ENCODE measurements around the gene SYNDIG1L. TPM values are rescaled to one million over a fixed set of nuclear protein-coding genes. Genes with fewer than 3 reads are reported as not detected.

The SYNDIG1L gene
- total and polyA plus RNA-seq, 2 donors from 2014 or later, result 0.13 to 0.47 TPM

DNA sequence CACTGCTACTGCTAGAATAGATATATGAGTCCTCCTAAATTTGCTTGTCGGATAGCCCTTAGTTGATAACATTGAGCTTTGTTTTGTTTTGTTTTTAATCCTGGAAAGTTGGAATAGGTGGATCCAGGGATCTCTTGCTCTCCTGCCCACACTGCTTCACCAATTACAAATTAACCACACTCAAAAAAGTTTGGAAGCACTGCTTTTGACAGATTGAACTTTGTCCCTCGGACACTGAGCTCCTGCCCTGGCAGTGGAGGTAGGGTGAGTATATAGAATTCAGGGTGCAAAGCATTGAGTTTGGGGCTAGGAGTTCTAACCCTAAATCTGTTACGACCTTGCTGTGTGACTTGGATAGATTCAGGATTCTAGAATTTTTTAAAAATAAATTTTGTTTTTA is 15.1 kb upstream of the SYNDIG1L start:
- TF ChIP-seq, protein P1, sequence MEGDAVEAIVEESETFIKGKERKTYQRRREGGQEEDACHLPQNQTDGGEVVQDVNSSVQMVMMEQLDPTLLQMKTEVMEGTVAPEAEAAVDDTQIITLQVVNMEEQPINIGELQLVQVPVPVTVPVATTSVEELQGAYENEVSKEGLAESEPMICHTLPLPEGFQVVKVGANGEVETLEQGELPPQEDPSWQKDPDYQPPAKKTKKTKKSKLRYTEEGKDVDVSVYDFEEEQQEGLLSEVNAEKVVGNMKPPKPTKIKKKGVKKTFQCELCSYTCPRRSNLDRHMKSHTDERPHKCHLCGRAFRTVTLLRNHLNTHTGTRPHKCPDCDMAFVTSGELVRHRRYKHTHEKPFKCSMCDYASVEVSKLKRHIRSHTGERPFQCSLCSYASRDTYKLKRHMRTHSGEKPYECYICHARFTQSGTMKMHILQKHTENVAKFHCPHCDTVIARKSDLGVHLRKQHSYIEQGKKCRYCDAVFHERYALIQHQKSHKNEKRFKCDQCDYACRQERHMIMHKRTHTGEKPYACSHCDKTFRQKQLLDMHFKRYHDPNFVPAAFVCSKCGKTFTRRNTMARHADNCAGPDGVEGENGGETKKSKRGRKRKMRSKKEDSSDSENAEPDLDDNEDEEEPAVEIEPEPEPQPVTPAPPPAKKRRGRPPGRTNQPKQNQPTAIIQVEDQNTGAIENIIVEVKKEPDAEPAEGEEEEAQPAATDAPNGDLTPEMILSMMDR (IDR thresholded peaks at IDR 0.05; ENCODE audit: borderline replicate concordance, extremely low read depth, insufficient read depth), result no peak
- Histone ChIP-seq H3K9me3 (ENCODE audit: control insufficient read depth in 2 of 3, insufficient read depth in 1 of 3, low read length in 3 of 3) (no peaks in the 10 kb centered on the region), H3K27ac (ENCODE audit: low read depth in 2 of 2, low read length in 2 of 2) (no peak overlapping the region), H3K4me3 (ENCODE audit: low read length in 3 of 3) (peak overlapping the region in 1 of 3 donors; percentile 5), H3K9ac (ENCODE audit: low read length in 3 of 3) (no peak overlapping the region), H3K27me3 (ENCODE audit: control insufficient read depth, insufficient read depth, low read length) (no peaks in the 10 kb centered on the region), H3K4me1 (ENCODE audit: control insufficient read depth in 2 of 3, insufficient read depth in 2 of 3, low read depth in 1 of 3, low read length in 3 of 3) (peaks cover 0 to 3% (median 0%) of the 10 kb centered on the region in 3 donors), H3K36me3 (ENCODE audit: control insufficient read depth in 2 of 3, insufficient read depth in 3 of 3, low read length in 3 of 3) (no peaks in the 10 kb centered on the region)
- FAIRE-seq (no peak), DNase-seq (no peak)
- intact Hi-C loops (cut with DNase I), result no loop called here

DNA sequence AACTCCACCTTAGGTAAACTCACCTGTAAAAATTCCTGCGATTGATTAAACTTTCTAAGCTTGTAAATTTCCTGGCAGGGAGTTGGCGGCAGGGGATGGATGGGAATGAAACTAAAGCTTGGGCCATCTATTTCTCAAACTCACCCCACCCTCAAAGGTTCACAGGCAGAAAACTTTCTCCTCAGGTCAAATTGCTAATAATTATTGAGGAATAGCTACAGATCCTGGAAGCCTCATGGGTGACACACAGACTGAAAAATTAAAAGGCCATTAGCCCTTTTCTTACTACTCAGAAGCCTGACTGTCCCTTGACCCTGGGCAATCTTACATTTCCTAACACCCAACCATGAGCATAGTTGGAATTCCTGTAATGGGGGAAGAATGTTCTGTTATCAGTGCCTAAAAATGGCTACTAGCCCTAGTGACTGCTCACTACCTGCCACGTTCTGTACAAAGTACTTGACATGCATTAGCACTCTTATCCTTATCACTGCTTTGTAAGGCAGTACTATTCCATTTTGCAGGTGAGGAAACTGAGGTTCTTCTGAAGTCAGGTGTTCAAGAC is 12.4 kb upstream of the SYNDIG1L start:
- H3K9me3 ChIP-seq (ENCODE audit: control insufficient read depth in 2 of 3, insufficient read depth in 1 of 3, low read length in 3 of 3), result no peaks in the 10 kb centered on the region
- no peak overlapping the region for H3K27ac ChIP-seq (ENCODE audit: low read depth in 2 of 2, low read length in 2 of 2)
- FAIRE-seq (no peak), DNase-seq (no peak)
- TF ChIP-seq, protein P1 (IDR thresholded peaks at IDR 0.05; ENCODE audit: borderline replicate concordance, extremely low read depth, insufficient read depth), result no peak
- H3K27me3 ChIP-seq (ENCODE audit: control insufficient read depth, insufficient read depth, low read length), result no peaks in the 10 kb centered on the region
- H3K4me1 ChIP-seq (ENCODE audit: control insufficient read depth in 2 of 3, insufficient read depth in 2 of 3, low read depth in 1 of 3, low read length in 3 of 3), result peaks cover 0 to 3% (median 0%) of the 10 kb centered on the region in 3 donors
- no peak overlapping the region for H3K9ac ChIP-seq (ENCODE audit: low read length in 3 of 3)
- H3K36me3 ChIP-seq (ENCODE audit: control insufficient read depth in 2 of 3, insufficient read depth in 3 of 3, low read length in 3 of 3), result no peaks in the 10 kb centered on the region
- intact Hi-C loops (cut with DNase I), result no loop called here
- H3K4me3 ChIP-seq (ENCODE audit: low read length in 3 of 3), result no peak overlapping the region

DNA sequence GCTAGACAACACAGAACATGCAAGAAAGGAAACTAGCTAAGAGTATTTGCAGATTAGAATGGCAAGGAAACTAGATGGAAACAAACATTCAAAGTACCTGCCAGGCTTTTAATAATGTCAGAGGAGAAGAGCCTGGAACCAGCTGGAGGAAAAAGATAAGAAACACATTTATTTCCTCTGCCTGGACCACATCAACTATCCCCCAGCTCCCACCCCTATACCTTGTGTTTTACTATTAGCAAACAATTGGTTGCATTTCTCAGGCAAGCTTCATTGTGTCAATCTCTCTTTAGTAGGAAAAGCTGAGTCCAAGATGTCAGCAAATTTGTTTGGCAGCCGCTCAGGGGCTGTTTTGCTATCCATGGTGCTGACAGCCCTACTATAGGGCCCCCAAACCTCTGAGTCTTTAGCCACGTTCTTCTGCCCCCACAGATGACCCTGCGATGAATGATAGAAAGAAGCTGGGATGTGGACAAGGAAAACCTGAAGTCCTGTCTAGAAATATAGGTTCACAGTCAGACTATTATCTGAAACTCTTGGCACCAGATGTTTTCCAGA is 11.6 kb upstream of the SYNDIG1L start:
- intact Hi-C loops (cut with DNase I), result no loop called here
- DNase-seq, result peak in 1 of 5 donors; percentile 56
- TF ChIP-seq, protein P1 (IDR thresholded peaks at IDR 0.05; ENCODE audit: borderline replicate concordance, extremely low read depth, insufficient read depth), result no peak
- H3K27me3 ChIP-seq (ENCODE audit: control insufficient read depth, insufficient read depth, low read length), result no peaks in the 10 kb centered on the region
- H3K9me3 ChIP-seq (ENCODE audit: control insufficient read depth in 2 of 3, insufficient read depth in 1 of 3, low read length in 3 of 3), result no peaks in the 10 kb centered on the region
- no peak overlapping the region for H3K27ac ChIP-seq (ENCODE audit: low read depth in 2 of 2, low read length in 2 of 2)
- FAIRE-seq, result no peak
- no peaks in the 10 kb centered on the region for H3K36me3 ChIP-seq (ENCODE audit: control insufficient read depth in 2 of 3, insufficient read depth in 3 of 3, low read length in 3 of 3)
- no peak overlapping the region for H3K9ac ChIP-seq (ENCODE audit: low read length in 3 of 3)
- H3K4me1 ChIP-seq (ENCODE audit: control insufficient read depth in 2 of 3, insufficient read depth in 2 of 3, low read depth in 1 of 3, low read length in 3 of 3), result peaks cover 0 to 3% (median 0%) of the 10 kb centered on the region in 3 donors
- H3K4me3 ChIP-seq (ENCODE audit: low read length in 3 of 3), result no peak overlapping the region

All from kidney (tissue), 14 donors.